Progenitor cell of endocrine pancreas (in vitro differentiated cells): ENCODE data around the gene C1QTNF1. TPM values are rescaled to one million over a fixed set of nuclear protein-coding genes. Genes with fewer than 3 reads are reported as not detected.

Source experiments
- DNase-seq: peaks from one replicate; pipeline ENCODE4 v3.0.0; 2021; ENCODE audit warnings: low spot score; ENCODE audit not compliant: unreplicated experiment
- H3K27ac Mint-ChIP-seq: 2 replicates; pipeline ENCODE4 v1.8.0; 2021; ENCODE audit warnings: mild to moderate bottlenecking, moderate library complexity, mixed read lengths
- H3K27me3 Mint-ChIP-seq: 2 replicates; pipeline ENCODE4 v1.8.0; 2021; ENCODE audit warnings: mixed read lengths
- H3K36me3 Mint-ChIP-seq: 2 replicates; pipeline ENCODE4 v1.8.0; 2022; ENCODE audit warnings: mixed read lengths; ENCODE audit not compliant: insufficient read depth
- H3K4me1 Mint-ChIP-seq: 2 replicates; pipeline ENCODE4 v1.8.0; 2021; ENCODE audit warnings: low read depth, mixed read lengths
- H3K4me3 Mint-ChIP-seq: 2 replicates; pipeline ENCODE4 v1.8.0; 2021; ENCODE audit warnings: low read depth, mild to moderate bottlenecking, moderate library complexity, mixed read lengths
- H3K9me3 Mint-ChIP-seq: 2 replicates; pipeline ENCODE4 v1.8.0; 2021; ENCODE audit warnings: low read depth, mixed read lengths
- CTCF ChIP-seq: fragments of 200-600 bp; sonication (generic); IDR thresholded peaks from one replicate; pipeline ENCODE4 v1.5.0; 2021; ENCODE audit warnings: antibody characterized with exemption, mild to moderate bottlenecking; ENCODE audit not compliant: unreplicated experiment
- total RNA-seq: library from RNA; stranded (reverse); gene quantifications from 2 replicates; pipeline ENCODE4 v1.2.1, GENCODE V29; 2021

Gene C1QTNF1
- total RNA-seq, 1 donor from 2014 or later: 0.67 TPM

DNA sequence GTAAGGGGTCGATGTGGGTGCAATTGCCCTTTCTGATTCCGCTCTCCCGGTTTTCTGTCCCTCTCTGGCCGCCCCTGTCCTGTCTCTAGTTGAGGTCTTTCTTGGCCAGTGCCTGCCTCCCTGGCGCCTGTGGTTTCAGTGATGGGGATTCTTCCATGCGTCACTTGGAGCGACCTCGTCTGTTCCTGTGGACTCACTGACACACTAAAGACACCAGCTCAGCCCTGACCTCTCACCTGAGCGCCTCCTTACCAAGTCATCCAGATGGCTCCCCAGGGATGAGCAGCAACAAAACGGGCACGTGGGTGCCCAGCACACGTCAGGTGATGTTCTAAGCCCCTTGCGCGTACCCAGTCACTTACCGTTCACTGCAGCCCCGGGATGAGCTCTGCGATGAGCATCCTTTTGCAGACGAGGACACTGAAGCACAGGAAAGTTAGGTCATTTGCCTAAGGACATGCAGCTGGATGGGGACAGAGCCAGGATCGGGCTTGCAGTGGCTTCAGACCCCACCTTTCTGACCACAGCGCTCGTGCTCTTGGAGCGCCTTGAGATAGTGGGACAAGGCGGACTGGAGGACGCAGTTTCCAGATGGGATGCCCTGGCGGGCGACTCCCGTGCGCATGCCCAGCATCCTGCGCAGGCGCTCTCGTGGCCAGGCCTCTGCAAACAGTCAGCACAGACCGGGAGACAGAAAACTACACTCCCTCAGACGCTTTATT is 32.8 kb upstream of the C1QTNF1 start:
- no peak for DNase-seq
- no peak overlapping the region for H3K27ac Mint-ChIP-seq
- no peak for TF ChIP-seq CTCF
- peaks cover 24% of the 10 kb centered on the region for H3K36me3 Mint-ChIP-seq
- no peaks in the 10 kb centered on the region for H3K9me3 Mint-ChIP-seq
- no peak overlapping the region for H3K4me3 Mint-ChIP-seq
- H3K27me3 Mint-ChIP-seq: no peaks in the 10 kb centered on the region
- H3K4me1 Mint-ChIP-seq: peaks cover 13% of the 10 kb centered on the region

GRCh38 chr17:78991906-78992532 is 31.9 kb upstream of the C1QTNF1 start:
- peaks cover 26% of the 10 kb centered on the region for H3K36me3 Mint-ChIP-seq

DNA sequence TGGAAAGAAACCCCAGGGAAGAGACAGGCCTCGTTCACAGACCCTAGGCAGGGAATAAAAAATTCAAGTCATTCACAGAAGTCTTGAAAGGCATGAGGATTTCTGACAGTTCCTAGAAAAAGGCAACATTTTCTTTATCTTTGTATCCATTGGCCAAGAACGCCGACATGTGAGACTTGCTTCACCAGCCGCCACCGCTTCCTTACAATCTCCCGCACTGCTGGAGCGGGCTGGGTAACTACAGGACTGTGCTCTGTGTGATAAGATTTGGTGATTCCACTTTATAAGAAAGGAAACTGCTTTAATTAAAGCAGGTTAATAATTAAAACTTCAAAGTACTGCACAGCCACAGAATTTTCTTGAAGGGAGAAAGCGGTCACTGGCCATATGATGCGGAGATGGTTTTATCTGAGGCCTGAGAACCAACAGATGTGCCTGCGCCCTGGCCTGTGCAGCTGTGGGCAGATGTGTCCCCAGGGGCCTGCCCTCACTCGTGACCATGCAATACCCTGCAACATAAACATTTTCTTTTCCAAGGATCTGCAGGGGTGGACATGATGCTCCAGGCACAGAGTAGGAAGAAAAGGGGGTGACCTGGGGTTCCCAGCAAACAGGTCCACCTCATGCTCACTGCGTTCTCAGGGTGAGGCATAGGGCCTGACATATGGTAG is 31.3 kb upstream of the C1QTNF1 start:
- no peak for TF ChIP-seq CTCF
- Mint-ChIP-seq H3K36me3 (peaks cover 27% of the 10 kb centered on the region), H3K9me3 (no peaks in the 10 kb centered on the region), H3K4me1 (peaks cover 6% of the 10 kb centered on the region), H3K27ac (peak overlapping the region; percentile 60), H3K27me3 (no peaks in the 10 kb centered on the region), H3K4me3 (no peak overlapping the region)
- DNase-seq: no peak

More at GRCh38 chr17:78991906-78992532, 31.9 kb upstream of the C1QTNF1 start:
- no peak overlapping the region for H3K4me3 Mint-ChIP-seq
- peaks cover 7% of the 10 kb centered on the region for H3K4me1 Mint-ChIP-seq
- DNase-seq: no peak
- no peaks in the 10 kb centered on the region for H3K9me3 Mint-ChIP-seq
- H3K27ac Mint-ChIP-seq: no peak overlapping the region
- no peaks in the 10 kb centered on the region for H3K27me3 Mint-ChIP-seq
- no peak for TF ChIP-seq CTCF

GRCh38 chr17:78993241-78993956 is 30.6 kb upstream of the C1QTNF1 start:
- no peak overlapping the region for H3K4me3 Mint-ChIP-seq
- peak; percentile 38 for DNase-seq
- H3K36me3 Mint-ChIP-seq: peaks cover 27% of the 10 kb centered on the region
- peaks cover 6% of the 10 kb centered on the region for H3K4me1 Mint-ChIP-seq
- no peaks in the 10 kb centered on the region for H3K27me3 Mint-ChIP-seq
- H3K9me3 Mint-ChIP-seq: no peaks in the 10 kb centered on the region
- peak overlapping the region; percentile 60 for H3K27ac Mint-ChIP-seq
- peak; percentile 75 for TF ChIP-seq CTCF
